Stimulated activated CD8-positive, alpha-beta memory T cell treated with anti-CD3 and anti-CD28 coated beads, Interleukin-2, amount 100 ng/mL, for 1 hour (primary cell): ENCODE results near the gene TLN1.

Experiments
- DNase-seq, 2 donors: peaks; one replicate each; pipeline ENCODE4 v3.0.0-alpha.2; 2020; ENCODE audit warnings: low read depth in 2 of 2

The TLN1 gene

DNA sequence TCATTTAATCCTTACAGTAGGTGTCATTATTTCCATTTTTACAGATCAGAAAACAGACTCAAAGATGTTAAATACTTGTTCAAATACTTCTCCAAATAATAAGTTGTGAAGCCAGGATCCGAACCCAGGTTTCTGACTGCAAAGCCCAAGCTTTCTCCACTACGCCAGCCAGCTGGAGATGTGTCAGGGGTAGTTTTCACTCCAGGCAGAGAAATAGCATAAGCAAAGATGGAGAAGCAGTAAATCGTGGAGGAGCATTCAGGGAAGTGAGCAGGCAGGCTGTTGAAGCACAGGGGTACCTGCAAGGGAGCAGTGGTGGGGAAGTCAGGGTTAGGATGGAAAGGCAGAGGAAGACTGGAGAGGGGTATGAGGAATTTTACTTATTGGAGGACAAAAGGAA lies 2.9 kb downstream of the TLN1 start:
- no peak for DNase-seq

GRCh38 chr9:35728041-35728971 lies 3.7 kb downstream of the TLN1 start:
- DNase-seq, result no peak

- no peak for DNase-seq
Observed at GRCh38 chr9:35727676-35728040, 4.3 kb downstream of the TLN1 start.

DNA sequence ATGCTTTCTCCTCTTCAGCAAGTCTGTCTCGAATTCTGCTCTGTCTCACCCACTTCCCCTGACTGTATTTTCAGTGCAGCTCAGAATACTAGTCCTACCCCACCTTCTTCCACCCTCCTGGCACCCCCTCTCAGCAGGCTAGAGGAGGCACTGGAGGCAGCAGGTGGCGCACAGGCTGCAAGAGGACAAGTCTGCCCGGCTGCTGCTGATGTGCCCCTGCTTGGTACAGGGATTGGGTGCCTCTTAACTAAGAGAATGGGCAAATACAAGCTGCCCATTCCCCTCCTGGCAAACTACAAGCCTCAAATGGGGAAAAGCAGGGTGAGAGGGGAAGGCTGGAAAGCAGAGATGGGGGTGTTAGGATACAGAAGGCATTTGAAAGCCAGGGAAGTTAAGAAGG lies 5.1 kb downstream of the TLN1 start:
- DNase-seq, result no peak

DNA sequence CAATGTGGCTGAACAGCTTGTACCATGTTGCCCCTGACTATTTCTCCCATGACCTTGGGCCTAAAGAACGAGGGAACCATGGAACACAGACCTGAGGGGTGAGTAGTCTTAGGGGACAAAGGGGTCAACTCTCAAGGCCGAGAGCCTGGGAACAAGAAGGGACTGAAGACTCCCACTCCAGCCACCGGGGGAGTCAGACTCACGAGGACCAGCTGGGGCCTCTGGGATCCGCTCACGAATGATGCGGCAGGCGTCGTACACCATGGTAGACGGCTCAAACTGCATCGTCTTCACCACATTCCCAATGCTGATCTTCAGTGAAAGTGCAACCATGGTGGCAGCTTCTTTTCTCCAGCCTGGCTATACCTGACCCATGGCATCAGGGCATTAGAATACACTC lies 6.6 kb downstream of the TLN1 start:
- no peak for DNase-seq

DNA sequence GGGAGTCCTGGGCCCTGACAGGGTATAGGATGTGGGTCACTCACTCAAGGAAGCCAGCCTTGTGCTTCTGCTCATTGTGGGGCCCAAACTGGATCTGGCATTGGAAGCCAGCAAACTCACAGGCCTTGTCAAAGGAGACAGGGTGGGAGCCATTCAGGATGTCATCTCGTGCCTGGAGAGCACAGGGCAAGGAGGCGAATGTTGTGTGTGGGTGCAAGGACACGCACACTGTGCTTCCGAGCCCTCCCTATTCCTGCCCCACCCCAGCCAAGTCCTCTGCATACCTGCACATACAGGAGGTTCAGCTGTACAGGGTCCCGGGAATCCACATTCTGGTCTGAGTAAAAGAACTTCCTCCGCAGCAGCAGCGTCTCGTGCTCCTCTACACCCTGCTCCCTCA lies 8.1 kb downstream of the TLN1 start:
- no peak for DNase-seq

- DNase-seq, result no peak
Observed at GRCh38 chr9:35723426-35723825, 8.6 kb downstream of the TLN1 start.

- no peak for DNase-seq
Observed at GRCh38 chr9:35719546-35719945, 12.4 kb downstream of the TLN1 start.

DNA sequence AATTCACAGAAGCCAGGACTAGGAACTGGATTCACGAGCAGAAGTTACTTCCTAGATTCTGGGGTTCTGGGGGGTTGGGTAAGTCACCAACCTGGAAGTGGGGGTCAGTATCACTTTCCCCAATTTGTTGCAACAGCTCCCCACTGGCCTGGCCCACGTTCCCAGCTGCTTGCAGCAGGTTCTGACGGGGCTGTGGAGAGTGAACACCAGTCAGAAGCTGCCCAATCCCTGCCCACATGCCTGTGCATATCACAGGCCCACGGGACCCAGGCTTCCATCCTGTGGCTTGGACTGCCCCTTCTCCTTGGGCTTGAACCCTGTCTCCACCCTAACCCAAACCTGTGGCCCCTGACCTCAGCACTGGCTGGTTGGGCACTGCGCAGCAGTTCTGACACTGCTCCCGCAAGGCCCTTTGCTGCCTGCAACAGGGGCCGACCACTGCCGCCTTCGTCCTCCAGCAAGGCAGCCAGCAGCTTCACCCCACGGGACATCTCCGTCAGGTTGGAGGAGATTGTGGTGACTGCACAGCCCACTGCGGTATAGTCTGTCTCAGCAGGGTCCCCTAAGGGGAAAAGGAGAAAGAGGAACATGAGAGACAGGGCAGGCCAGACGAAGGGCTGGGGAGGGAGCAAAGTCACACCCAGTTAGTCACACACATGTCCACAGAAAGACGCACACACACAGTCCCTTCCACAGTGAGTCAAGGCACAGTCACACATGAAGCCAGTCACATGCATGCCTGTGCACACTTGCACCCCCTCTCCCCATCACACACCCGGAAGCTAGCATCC lies 13.1 kb downstream of the TLN1 start:
- no peak for DNase-seq

- no peak for DNase-seq
Observed at GRCh38 chr9:35717132-35717870, 14.7 kb downstream of the TLN1 start.

DNA sequence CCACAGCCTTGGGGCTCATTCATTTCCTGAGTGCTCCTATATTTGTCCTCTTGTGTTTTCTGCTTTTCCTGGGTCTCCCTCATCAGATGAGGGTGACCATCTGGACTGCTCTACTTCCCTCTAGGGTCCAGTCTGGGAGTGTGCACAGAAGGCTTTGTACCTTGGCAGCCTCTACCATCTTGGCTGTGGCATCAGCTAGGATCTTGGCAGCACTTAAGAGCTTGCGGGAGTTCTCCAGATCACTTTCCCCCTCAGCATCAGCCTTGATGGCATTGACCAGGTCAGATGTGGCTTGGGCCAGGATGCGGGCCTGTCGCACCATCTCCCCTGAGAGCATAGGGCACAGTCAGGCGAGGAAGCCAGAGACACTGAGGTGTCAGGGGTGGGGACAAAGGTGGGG lies 15.8 kb downstream of the TLN1 start:
- no peak for DNase-seq

DNA sequence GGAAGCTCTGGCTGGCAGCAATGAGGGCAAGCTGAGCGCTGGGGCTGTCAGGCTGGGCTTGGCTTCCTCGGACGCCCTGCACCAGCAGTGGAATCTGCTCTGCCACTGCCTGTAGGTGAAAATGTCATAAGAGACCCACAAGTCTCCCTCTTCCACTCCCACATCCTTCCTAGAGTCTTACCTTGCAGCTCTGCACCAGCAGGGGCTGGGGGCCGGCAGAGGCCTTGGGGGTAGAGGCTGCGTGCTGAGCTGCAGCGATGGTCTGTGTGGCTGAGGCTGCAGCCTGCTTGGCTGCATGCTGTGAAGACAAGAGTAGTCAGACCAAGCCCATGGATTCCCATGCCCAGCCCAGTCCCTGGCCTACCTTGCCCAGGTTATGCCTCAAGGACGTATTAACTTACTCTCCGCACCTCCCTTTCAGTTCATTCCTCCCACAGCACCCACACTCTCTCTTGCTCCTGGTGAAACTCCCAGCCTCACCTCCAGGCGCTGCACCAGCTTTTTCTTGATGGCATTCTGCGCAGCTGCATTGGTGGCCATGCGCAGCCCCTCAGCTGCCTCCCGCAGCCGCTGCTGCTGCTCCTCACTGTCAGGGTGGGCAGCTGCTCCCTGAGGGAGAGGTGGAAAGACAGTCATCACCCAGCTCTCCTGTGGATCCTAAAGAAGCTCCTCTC lies 17.3 kb downstream of the TLN1 start:
- DNase-seq, result no peak

GRCh38 chr9:35714123-35714522 lies 17.9 kb downstream of the TLN1 start:
- DNase-seq, result no peak

DNA sequence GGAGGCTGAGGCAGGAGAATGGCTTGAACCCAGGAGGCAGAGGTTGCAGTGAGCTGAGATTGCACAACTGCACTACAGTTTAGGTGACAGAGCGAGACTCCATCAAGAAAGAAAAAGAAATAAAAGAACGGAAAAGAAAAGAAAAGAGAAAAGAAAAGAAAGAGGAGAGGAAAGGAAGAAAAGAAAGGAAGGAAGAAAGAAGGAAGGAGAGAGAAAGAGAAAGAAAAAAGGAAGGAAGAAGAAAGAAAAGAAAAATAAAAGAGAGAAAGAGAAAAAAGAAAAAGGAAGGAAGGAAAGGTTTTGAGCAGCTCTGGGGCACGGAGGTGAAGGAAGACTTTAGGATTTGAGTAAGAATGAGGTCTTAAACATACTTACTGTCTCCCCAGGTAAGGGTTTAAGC lies 18.4 kb downstream of the TLN1 start:
- no peak for DNase-seq

DNA sequence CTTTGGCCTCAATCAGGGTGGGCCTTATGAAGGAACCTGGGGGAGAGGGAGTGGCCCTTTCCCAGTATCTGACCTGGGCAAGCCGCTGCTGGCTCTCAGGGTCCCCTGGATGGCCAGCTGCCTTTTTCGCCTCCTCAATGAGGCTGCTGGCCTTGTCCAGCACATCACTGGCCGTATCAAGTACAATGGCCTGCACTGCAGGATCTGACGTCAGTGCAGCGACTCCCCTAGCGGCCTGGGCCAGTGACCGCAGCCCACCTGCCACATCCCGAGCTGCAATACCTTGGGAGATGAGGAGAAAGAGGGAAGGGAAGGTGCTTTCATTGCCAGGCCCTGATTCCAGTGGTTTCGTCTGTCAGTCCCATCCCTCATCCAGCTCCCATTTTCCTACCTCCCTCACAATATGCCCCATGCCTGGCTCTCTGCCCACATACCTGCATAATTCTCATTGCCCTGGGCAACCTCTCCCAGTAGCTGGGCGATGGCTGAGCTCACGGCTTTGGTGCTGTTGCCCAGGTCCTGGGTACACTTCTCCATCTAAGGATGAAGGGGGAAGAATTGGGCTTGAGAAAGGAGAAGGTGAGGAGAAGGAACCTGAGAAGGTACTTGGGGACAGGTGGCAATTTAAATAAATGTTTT lies 19.1 kb downstream of the TLN1 start:
- no peak for DNase-seq

- no peak for DNase-seq
Observed at GRCh38 chr9:35711501-35712428, 20.2 kb downstream of the TLN1 start.

DNA sequence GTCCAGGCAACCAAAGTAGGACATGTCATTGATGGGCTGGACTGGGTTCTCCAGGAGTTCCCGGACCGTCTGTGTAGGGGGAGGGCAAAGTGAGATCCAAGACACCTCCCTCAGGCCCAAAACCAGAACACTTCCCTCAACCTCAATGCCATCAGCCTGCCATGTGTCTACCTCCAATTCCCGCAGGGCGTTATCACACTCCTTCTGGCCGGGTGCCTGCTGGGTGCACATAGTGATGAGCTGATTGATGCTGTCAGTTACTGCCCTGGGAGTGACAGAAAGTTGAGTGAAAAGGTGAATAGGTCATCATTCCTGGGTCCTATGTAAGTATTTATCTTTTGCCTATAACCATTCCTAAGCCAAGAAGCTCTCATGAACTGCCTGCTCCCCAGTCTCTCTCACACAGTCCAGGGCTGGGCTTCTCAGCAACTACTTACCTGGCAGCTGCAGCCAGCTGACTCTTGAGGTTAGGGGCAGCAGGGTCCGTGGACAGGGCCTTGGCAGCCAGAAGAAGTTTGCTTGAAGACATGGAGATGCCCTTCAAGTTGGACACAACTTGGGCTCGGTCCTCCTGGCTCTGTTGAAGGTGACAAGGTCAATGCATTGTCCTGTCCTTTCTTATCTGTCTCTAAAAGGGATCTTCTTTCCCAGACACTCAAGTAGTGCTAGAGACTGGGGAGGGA lies 21.0 kb downstream of the TLN1 start:
- no peak for DNase-seq

DNA sequence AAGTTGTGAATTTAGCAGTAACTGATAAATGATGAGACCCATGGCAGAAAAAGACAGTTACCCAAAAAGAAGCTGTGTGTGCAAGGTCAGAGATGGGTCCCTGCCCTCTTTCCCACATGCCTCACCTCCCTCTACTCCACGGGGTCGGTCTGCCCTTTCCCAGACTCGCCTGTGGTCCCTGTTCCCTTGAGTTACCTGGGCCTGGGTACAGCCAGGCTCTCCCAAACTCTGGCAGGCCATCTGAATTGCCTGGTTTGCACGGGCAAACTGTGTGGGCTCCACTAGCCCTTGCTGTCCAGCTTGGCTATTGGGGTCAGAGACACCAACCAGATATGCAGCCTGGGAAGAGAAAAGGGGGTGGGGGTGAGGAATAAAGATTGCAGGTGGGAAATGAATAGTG lies 23.8 kb downstream of the TLN1 start:
- DNase-seq, result no peak

DNA sequence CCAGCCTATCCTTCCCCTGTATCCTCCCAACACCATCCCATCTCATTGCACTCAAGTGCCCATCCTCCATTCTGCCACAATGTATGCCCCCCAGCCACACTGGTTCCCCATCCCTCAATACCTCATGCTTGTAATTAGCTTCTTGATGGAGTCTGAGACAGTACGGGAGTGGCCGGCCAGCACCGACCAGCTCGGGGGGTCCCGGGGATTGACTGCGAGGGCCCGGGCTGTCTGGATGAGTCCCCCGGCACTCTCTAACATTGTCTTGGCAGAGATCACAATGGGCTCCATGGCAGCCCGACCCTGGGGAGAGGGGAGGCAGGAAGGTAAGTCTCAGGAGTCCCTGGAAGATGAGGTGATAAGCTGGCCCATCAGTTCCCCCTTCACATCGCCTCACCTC lies 25.0 kb downstream of the TLN1 start:
- no peak for DNase-seq
